Osteoblast (primary cell): ENCODE results near the gene JUN. TPM values are rescaled to one million over a fixed set of nuclear protein-coding genes. Genes with fewer than 3 reads are reported as not detected.

Experiments
- DNase-seq: peaks from one replicate; pipeline ENCODE4 v3.0.0; 2011; ENCODE audit warnings: low spot score, mixed read lengths; ENCODE audit not compliant: insufficient read length; ENCODE audit errors: missing footprints
- H2AFZ ChIP-seq: 2 replicates; pipeline ENCODE4 v1.6.0; 2011; ENCODE audit warnings: mild to moderate bottlenecking, low read length
- H3K27ac ChIP-seq: 2 replicates; pipeline ENCODE4 v1.5.1; 2011; ENCODE audit warnings: mild to moderate bottlenecking, low read depth, low read length, moderate library complexity
- H3K27me3 ChIP-seq: 2 replicates; pipeline ENCODE4 v1.6.0; 2012; ENCODE audit warnings: mild to moderate bottlenecking, control low read depth, inconsistent platforms, low read length, moderate library complexity; ENCODE audit not compliant: insufficient read depth
- H3K36me3 ChIP-seq: 2 replicates; pipeline ENCODE4 v1.5.1; 2011; ENCODE audit warnings: mild to moderate bottlenecking, low read length, control low read depth, moderate library complexity; ENCODE audit not compliant: insufficient read depth
- H3K4me1 ChIP-seq: 2 replicates; pipeline ENCODE4 v1.5.1; 2011; ENCODE audit warnings: mild to moderate bottlenecking, low read length, control low read depth, moderate library complexity; ENCODE audit not compliant: insufficient read depth
- H3K4me2 ChIP-seq: 2 replicates; pipeline ENCODE4 v1.6.0; 2011; ENCODE audit warnings: mild to moderate bottlenecking, low read length; ENCODE audit not compliant: insufficient read depth
- H3K4me3 ChIP-seq: fragments of 200-600 bp; sonication (generic); 3 replicates; pipeline ENCODE4 v1.5.1; 2012; ENCODE audit warnings: mild to moderate bottlenecking, low read length, inconsistent platforms; ENCODE audit not compliant: insufficient read depth
- H3K79me2 ChIP-seq: 2 replicates; pipeline ENCODE4 v1.6.0; 2012; ENCODE audit warnings: mild to moderate bottlenecking, low read length, control low read depth, inconsistent platforms; ENCODE audit not compliant: insufficient read depth
- H3K9me3 ChIP-seq: 2 replicates; pipeline ENCODE4 v1.5.1; 2011; ENCODE audit warnings: low read depth, low read length, control low read depth
- H4K20me1 ChIP-seq: 2 replicates; pipeline ENCODE4 v1.6.0; 2012; ENCODE audit warnings: mild to moderate bottlenecking, low read length, control low read depth; ENCODE audit not compliant: insufficient read depth
- CTCF ChIP-seq: IDR thresholded peaks from 2 replicates; pipeline ENCODE4 v1.5.1; 2011; ENCODE audit warnings: mild to moderate bottlenecking, low read depth, low read length, moderate library complexity; ENCODE audit errors: extremely low read depth
- total RNA-seq: library from RNA; depleted of rRNA; stranded (reverse); fragments of >200 nt; gene quantifications from 2 replicates; pipeline ENCODE4 v1.2.3, GENCODE V29; 2012

The JUN gene
- total RNA-seq, 1 donor, result 48.9 TPM

DNA sequence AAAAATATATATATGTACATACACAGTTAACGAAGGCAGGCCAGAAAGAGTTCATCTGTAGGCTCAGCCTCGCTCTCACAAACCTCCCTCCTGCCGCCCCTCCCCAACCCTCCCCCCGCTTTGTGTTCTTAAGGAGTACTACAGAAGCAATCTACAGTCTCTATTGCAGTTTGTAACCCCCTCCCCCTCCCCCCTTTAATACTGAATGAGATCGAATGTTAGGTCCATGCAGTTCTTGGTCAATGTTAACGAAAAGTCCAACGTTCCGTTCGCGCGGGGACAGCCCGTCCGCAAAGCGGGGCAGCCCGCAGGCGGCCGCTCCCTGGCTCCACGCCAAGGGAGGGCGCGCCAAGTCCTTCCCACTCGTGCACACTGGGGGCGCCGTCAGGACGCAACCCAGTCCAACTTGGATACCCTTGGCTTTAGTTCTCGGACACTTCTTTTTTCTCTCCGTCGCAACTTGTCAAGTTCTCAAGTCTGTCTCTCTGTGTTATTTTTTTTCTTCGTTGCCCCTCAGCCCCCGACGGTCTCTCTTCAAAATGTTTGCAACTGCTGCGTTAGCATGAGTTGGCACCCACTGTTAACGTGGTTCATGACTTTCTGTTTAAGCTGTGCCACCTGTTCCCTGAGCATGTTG lies 2.2 kb downstream of the JUN start:
- Histone ChIP-seq H3K4me1 (peaks cover 21% of the 10 kb centered on the region), H3K4me3 (peak overlapping the region; percentile 92), H3K27me3 (no peaks in the 10 kb centered on the region), H3K4me2 (peak overlapping the region; percentile 77), H2AFZ (no peak overlapping the region), H3K79me2 (peaks cover 34% of the 10 kb centered on the region), H3K27ac (peak overlapping the region; percentile 88), H3K36me3 (peaks cover 19% of the 10 kb centered on the region), H3K9me3 (no peaks in the 10 kb centered on the region), H4K20me1 (peaks cover 36% of the 10 kb centered on the region)
- DNase-seq, result peak; percentile 76
- peak; percentile 34 for TF ChIP-seq CTCF

DNA sequence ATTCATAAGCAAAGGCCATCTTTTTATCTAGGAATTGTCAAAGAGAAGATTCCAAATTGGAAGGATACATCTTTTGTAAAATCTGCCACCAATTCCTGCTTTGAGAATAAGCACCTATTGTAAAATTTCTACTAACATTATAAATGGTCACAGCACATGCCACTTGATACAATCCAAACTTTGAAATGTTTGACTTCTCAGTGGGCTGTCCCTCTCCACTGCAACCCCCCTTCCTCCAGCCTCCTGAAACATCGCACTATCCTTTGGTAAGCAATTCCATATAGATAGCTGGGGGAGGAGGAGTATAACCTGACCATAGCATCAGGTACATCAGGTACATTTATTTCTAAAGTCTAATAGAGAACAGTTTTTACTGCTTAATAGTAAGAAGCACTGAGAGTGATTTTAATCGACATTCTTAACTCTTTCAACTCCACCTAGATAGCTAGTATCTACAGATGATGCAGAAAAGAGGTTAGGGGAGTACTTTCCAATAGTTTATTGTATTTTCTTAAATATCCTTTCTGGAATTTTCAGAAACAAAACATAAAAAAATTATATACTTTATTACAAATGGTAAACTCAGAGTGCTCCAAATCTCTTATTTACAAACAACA lies 2.9 kb downstream of the JUN start:
- DNase-seq, result no peak
- Histone ChIP-seq H2AFZ (no peak overlapping the region), H3K4me2 (peak overlapping the region; percentile 77), H3K27ac (peak overlapping the region; percentile 31), H3K9me3 (no peaks in the 10 kb centered on the region), H3K79me2 (peaks cover 34% of the 10 kb centered on the region), H3K4me3 (peak overlapping the region; percentile 92), H3K36me3 (peaks cover 19% of the 10 kb centered on the region), H4K20me1 (peaks cover 36% of the 10 kb centered on the region), H3K27me3 (no peaks in the 10 kb centered on the region), H3K4me1 (peaks cover 14% of the 10 kb centered on the region)
- TF ChIP-seq CTCF, result no peak

- peaks cover 19% of the 10 kb centered on the region for H3K36me3 ChIP-seq
- peak; percentile 66 for DNase-seq
- H3K4me2 ChIP-seq, result peak overlapping the region; percentile 77
- no peak overlapping the region for H2AFZ ChIP-seq
- H3K27me3 ChIP-seq, result no peaks in the 10 kb centered on the region
- TF ChIP-seq CTCF, result no peak
- peaks cover 34% of the 10 kb centered on the region for H3K79me2 ChIP-seq
- H3K27ac ChIP-seq, result peak overlapping the region; percentile 31
- peaks cover 36% of the 10 kb centered on the region for H4K20me1 ChIP-seq
- no peaks in the 10 kb centered on the region for H3K9me3 ChIP-seq
- H3K4me3 ChIP-seq, result peak overlapping the region; percentile 92
- H3K4me1 ChIP-seq, result peaks cover 9% of the 10 kb centered on the region
Measured at GRCh38 chr1:58780411-58780810, 3.4 kb downstream of the JUN start.

DNA sequence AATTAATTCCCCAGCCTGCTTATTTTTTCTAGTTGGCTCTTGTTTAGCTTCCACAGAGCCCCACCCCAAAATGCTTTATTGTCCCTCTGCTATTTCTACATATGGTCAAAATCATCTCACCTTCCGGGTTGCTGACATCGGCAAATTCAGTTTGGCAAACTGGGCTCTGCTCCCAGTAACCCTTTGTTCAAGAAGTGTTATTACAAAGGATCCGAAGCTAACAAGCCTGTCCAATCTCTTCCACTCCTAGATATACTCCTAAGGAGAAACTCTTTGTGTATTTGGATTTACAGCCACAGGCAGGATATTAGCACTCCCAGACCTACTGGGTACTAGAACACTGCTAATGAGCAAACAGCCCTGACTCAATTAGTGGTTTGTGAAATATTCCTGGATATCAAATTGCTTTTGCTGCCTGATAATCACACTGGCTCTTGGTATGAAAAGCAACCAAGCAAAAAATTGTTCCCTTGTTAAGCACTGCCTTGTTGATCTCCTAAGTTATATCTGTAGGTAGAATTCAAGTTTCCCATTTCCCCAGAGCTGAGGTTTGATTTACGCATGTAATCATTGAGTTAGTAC lies 4.0 kb downstream of the JUN start:
- H3K27me3 ChIP-seq, result no peaks in the 10 kb centered on the region
- no peaks in the 10 kb centered on the region for H3K9me3 ChIP-seq
- peak overlapping the region; percentile 92 for H3K4me3 ChIP-seq
- peaks cover 34% of the 10 kb centered on the region for H3K79me2 ChIP-seq
- H3K36me3 ChIP-seq, result peaks cover 19% of the 10 kb centered on the region
- peak; percentile 44 for DNase-seq
- no peak for TF ChIP-seq CTCF
- peaks cover 7% of the 10 kb centered on the region for H3K4me1 ChIP-seq
- peaks cover 36% of the 10 kb centered on the region for H4K20me1 ChIP-seq
- no peak overlapping the region for H2AFZ ChIP-seq
- H3K4me2 ChIP-seq, result peak overlapping the region; percentile 77
- no peak overlapping the region for H3K27ac ChIP-seq
